MM.1S (cell line): ENCODE data around the gene ZNHIT2.

Experiments
- DNase-seq: peaks from one replicate; pipeline ENCODE4 v3.0.0-alpha.2; 2015
- H2AFZ ChIP-seq: fragments of 300-600 bp; sonication (generic); 2 replicates; pipeline ENCODE4 v1.6.0; 2016; ENCODE audit warnings: antibody characterized with exemption, low read length
- H3F3A ChIP-seq: fragments of 300-600 bp; sonication (generic); 2 replicates; pipeline ENCODE4 v1.6.1; 2016; ENCODE audit warnings: mild to moderate bottlenecking, antibody characterized with exemption, low read length, moderate library complexity, mixed read lengths; ENCODE audit not compliant: insufficient read depth
- H3K27ac ChIP-seq: fragments of 300-600 bp; sonication (generic); 2 replicates; pipeline ENCODE4 v1.5.1; 2016; ENCODE audit warnings: mild to moderate bottlenecking, low read length
- H3K27me3 ChIP-seq: fragments of 300-600 bp; sonication (generic); replicated peaks from 2 replicates; pipeline ENCODE4 v1.6.0; 2016; ENCODE audit warnings: low read length; ENCODE audit not compliant: insufficient read depth
- H3K36me3 ChIP-seq: fragments of 300-600 bp; sonication (generic); replicated peaks from 2 replicates; pipeline ENCODE4 v1.6.1; 2016; ENCODE audit warnings: mild to moderate bottlenecking, low read length, mixed read lengths; ENCODE audit not compliant: insufficient read depth
- H3K4me1 ChIP-seq: fragments of 300-600 bp; sonication (generic); 2 replicates; pipeline ENCODE4 v1.6.1; 2016; ENCODE audit warnings: low read length, mixed read lengths
- H3K4me2 ChIP-seq: fragments of 300-600 bp; sonication (generic); 2 replicates; pipeline ENCODE4 v1.6.0; 2016; ENCODE audit warnings: low read depth, low read length
- H3K4me3 ChIP-seq: fragments of 300-600 bp; sonication (generic); 2 replicates; pipeline ENCODE4 v1.5.1; 2016; ENCODE audit warnings: low read length, mixed read lengths
- H3K79me2 ChIP-seq: fragments of 300-600 bp; sonication (generic); 2 replicates; pipeline ENCODE4 v1.6.1; 2016; ENCODE audit warnings: mixed run types, low read length, mixed read lengths
- H3K9ac ChIP-seq: fragments of 300-600 bp; sonication (generic); 2 replicates; pipeline ENCODE4 v1.6.1; 2016; ENCODE audit warnings: low read length, mixed read lengths
- H3K9me2 ChIP-seq: fragments of 300-600 bp; sonication (generic); replicated peaks from 2 replicates; pipeline ENCODE4 v1.6.1; 2016; ENCODE audit warnings: mild to moderate bottlenecking, low read length, mixed read lengths; ENCODE audit not compliant: insufficient read depth
- H3K9me3 ChIP-seq: fragments of 300-600 bp; sonication (generic); replicated peaks from 2 replicates; pipeline ENCODE4 v1.6.1; 2016; ENCODE audit warnings: mild to moderate bottlenecking, low read length, mixed read lengths; ENCODE audit not compliant: insufficient read depth
- H4K20me1 ChIP-seq: fragments of 300-600 bp; sonication (generic); 2 replicates; pipeline ENCODE4 v1.6.1; 2016; ENCODE audit warnings: mild to moderate bottlenecking, low read length, moderate library complexity, mixed read lengths; ENCODE audit not compliant: insufficient read depth
- EZH2 ChIP-seq: fragments of 300-600 bp; sonication (generic); optimal IDR thresholded peaks from 2 replicates; pipeline ENCODE3; 2017; ENCODE audit warnings: low read depth, mild to moderate bottlenecking, antibody characterized with exemption, low read length, mixed read lengths
- EZH2phosphoT487 ChIP-seq: fragments of 300-600 bp; sonication (generic); IDR thresholded peaks from 2 replicates; pipeline ENCODE4 v1.6.1; 2018; ENCODE audit warnings: antibody characterized with exemption, low read length
- TF ChIP-seq, protein P1 (sequence below): fragments of 300-600 bp; sonication (generic); IDR thresholded peaks from 2 replicates; pipeline ENCODE4 v1.5.1; 2016; ENCODE audit warnings: antibody characterized with exemption, low read length, mixed read lengths

The ZNHIT2 gene

DNA sequence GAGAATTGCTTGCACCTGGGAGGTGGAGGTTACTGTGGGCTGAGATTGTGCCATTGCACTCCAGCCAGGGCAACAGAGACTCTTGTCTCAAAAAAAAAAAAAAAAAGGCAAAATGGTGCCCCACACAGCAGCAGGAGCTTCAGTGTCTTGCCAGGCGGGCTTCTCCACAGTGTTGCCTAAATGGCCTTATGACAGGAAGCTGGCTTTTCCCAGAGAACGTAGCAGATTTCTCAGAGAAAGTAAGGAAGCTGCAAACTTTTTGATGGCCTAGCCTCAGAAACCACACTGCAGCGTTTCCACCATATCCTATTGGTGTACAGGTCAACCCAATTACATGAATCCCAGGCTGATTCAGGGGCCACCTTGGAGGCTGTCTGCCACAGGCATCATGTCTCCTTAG lies 39.8 kb upstream of the ZNHIT2 start:
- Histone ChIP-seq H3K36me3 (no peaks in the 10 kb centered on the region), H3K9me3 (no peaks in the 10 kb centered on the region), H3K4me2 (no peak overlapping the region), H2AFZ (no peak overlapping the region), H4K20me1 (no peaks in the 10 kb centered on the region), H3K79me2 (no peaks in the 10 kb centered on the region), H3K4me3 (no peak overlapping the region), H3K4me1 (0 out of 2 replicates have a peak, but pooled peaks cover 9% of the 10 kb centered on the region), H3K27me3 (no peaks in the 10 kb centered on the region), H3F3A (no peaks in the 10 kb centered on the region), H3K9ac (no peak overlapping the region), H3K27ac (no peak overlapping the region), H3K9me2 (no peaks in the 10 kb centered on the region)
- DNase-seq = no peak
- TF ChIP-seq, protein P1, sequence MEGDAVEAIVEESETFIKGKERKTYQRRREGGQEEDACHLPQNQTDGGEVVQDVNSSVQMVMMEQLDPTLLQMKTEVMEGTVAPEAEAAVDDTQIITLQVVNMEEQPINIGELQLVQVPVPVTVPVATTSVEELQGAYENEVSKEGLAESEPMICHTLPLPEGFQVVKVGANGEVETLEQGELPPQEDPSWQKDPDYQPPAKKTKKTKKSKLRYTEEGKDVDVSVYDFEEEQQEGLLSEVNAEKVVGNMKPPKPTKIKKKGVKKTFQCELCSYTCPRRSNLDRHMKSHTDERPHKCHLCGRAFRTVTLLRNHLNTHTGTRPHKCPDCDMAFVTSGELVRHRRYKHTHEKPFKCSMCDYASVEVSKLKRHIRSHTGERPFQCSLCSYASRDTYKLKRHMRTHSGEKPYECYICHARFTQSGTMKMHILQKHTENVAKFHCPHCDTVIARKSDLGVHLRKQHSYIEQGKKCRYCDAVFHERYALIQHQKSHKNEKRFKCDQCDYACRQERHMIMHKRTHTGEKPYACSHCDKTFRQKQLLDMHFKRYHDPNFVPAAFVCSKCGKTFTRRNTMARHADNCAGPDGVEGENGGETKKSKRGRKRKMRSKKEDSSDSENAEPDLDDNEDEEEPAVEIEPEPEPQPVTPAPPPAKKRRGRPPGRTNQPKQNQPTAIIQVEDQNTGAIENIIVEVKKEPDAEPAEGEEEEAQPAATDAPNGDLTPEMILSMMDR = no peak
- TF ChIP-seq EZH2phosphoT487 = no peak
- TF ChIP-seq EZH2 = no peak

DNA sequence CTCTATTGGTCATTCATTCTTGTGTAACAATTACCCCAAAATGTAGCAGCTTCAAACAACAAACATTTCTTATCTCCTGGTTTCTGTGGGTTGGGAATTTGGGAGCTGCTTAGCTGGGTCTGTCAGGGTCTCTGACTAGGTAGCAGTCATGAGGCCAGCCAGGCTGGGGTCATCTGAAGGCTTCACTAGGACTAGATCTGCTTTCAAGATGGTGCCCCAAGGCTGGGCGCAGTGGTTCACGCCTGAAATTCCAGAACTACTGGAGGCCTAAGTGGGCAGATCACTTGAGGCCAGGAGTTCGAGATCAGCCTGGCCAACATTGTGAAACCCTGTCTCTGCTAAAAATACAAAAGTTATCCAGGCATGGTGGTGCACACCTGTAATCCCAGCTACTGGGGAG lies 39.4 kb upstream of the ZNHIT2 start:
- H3K27ac ChIP-seq = no peak overlapping the region
- no peak for DNase-seq
- H3K79me2 ChIP-seq = no peaks in the 10 kb centered on the region
- no peaks in the 10 kb centered on the region for H3K27me3 ChIP-seq
- H4K20me1 ChIP-seq = no peaks in the 10 kb centered on the region
- H2AFZ ChIP-seq = no peak overlapping the region
- no peak overlapping the region for H3K4me3 ChIP-seq
- no peak for TF ChIP-seq EZH2
- TF ChIP-seq, protein P1 = no peak
- TF ChIP-seq EZH2phosphoT487 = no peak
- H3K36me3 ChIP-seq = no peaks in the 10 kb centered on the region
- H3F3A ChIP-seq = no peaks in the 10 kb centered on the region
- no peaks in the 10 kb centered on the region for H3K9me2 ChIP-seq
- H3K4me1 ChIP-seq = 0 out of 2 replicates have a peak, but pooled peaks cover 9% of the 10 kb centered on the region
- H3K9ac ChIP-seq = no peak overlapping the region
- H3K4me2 ChIP-seq = no peak overlapping the region
- H3K9me3 ChIP-seq = no peaks in the 10 kb centered on the region

DNA sequence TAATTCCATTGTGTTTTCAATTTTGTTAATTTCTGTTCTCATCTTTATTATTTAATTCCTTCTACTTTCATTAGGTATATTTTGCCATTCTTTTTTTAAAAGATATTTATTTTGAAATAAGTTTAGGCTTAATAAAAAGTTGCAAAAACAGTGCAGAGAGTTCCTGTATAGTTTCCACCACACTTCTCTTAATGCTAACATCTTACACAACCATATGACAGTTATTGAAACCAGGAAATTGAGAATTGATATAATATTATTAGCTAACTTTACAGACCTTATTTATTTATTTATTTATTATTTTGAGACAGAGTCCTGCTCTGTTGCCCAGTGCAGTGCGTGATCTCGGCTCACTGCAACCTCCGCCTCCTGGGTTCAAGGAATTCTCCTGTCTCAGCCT lies 38.8 kb upstream of the ZNHIT2 start:
- H3K9me2 ChIP-seq = no peaks in the 10 kb centered on the region
- 0 out of 2 replicates have a peak, but pooled peaks cover 9% of the 10 kb centered on the region for H3K4me1 ChIP-seq
- no peak overlapping the region for H2AFZ ChIP-seq
- no peak overlapping the region for H3K9ac ChIP-seq
- TF ChIP-seq, protein P1 = no peak
- TF ChIP-seq EZH2phosphoT487 (no peak), EZH2 (no peak)
- H3K9me3 ChIP-seq = no peaks in the 10 kb centered on the region
- no peaks in the 10 kb centered on the region for H4K20me1 ChIP-seq
- no peak overlapping the region for H3K4me2 ChIP-seq
- H3K36me3 ChIP-seq = no peaks in the 10 kb centered on the region
- no peak for DNase-seq
- no peaks in the 10 kb centered on the region for H3K27me3 ChIP-seq
- H3K79me2 ChIP-seq = no peaks in the 10 kb centered on the region
- no peaks in the 10 kb centered on the region for H3F3A ChIP-seq
- H3K27ac ChIP-seq = no peak overlapping the region
- no peak overlapping the region for H3K4me3 ChIP-seq
